ENCODE results near the gene SGF29. TPM values are rescaled to one million over a fixed set of nuclear protein-coding genes. Genes with fewer than 3 reads are reported as not detected.
"Not testable (repeated sequence)": the region's sequence is repeated elsewhere in the genome, so short reads cannot be mapped to it uniquely, and the experiment has no call there.

Gene SGF29
- 14.0 TPM for total RNA-seq
- long read RNA-seq, transcript SGF29-201 (10 exons, 1,153 nt) = major isoform, 10 of 12 reads
- long read RNA-seq, partial matches to known transcripts = 1 of 12 reads
- long read RNA-seq, other reads (novel, unspliced or antisense) = 1 of 12 reads

- intact Hi-C loops (cut with DNase I) = loop anchor here (2.0 to 10.0 kb wide), 2 partner anchors 61 kb away; partner anchors contain the start of genes CLN3 and SULT1A1
- peak; percentile 96 for DNase-seq (ENCODE audit: low spot score)
Measured at GRCh38 chr16:28553776-28554633, at the start of gene SGF29. Gene SGF29, plus strand, starts transcription at chr16:28553920. Its CDS starts 27,150 bp downstream, at chr16:28581070.

GRCh38 chr16:28504707-28505404 is 48.9 kb upstream of the SGF29 start:
- no peak for DNase-seq (ENCODE audit: low spot score)
- intact Hi-C loops (cut with DNase I) = no loop called here

GRCh38 chr16:28505489-28506137 is 48.1 kb upstream of the SGF29 start:
- no peak for DNase-seq (ENCODE audit: low spot score)
- intact Hi-C loops (cut with DNase I) = no loop called here

- no peak for DNase-seq (ENCODE audit: low spot score)
- intact Hi-C loops (cut with DNase I) = no loop called here
Measured at GRCh38 chr16:28511031-28511430, 42.7 kb upstream of the SGF29 start.

GRCh38 chr16:28511801-28512789 is 41.6 kb upstream of the SGF29 start:
- intact Hi-C loops (cut with DNase I) = no loop called here
- no peak for DNase-seq (ENCODE audit: low spot score)

- no peak for DNase-seq (ENCODE audit: low spot score)
- intact Hi-C loops (cut with DNase I) = no loop called here
Measured at GRCh38 chr16:28513484-28514181, 40.1 kb upstream of the SGF29 start.

GRCh38 chr16:28514246-28514645 is 39.5 kb upstream of the SGF29 start:
- intact Hi-C loops (cut with DNase I) = no loop called here
- no peak for DNase-seq (ENCODE audit: low spot score)

GRCh38 chr16:28520672-28521071 is 33.0 kb upstream of the SGF29 start:
- no peak for DNase-seq (ENCODE audit: low spot score)
- intact Hi-C loops (cut with DNase I) = no loop called here

GRCh38 chr16:28521436-28521835 is 32.3 kb upstream of the SGF29 start:
- intact Hi-C loops (cut with DNase I) = no loop called here

GRCh38 chr16:28522792-28523191 is 30.9 kb upstream of the SGF29 start:
- DNase-seq (ENCODE audit: low spot score) = no peak
- intact Hi-C loops (cut with DNase I) = no loop called here

More at GRCh38 chr16:28521436-28521835, 32.3 kb upstream of the SGF29 start:
- DNase-seq (ENCODE audit: low spot score) = no peak

GRCh38 chr16:28524681-28525171 is 29.0 kb upstream of the SGF29 start:
- intact Hi-C loops (cut with DNase I) = no loop called here
- DNase-seq (ENCODE audit: low spot score) = no peak

- DNase-seq (ENCODE audit: low spot score) = no peak
- intact Hi-C loops (cut with DNase I) = no loop called here
Measured at GRCh38 chr16:28526201-28527099, 27.3 kb upstream of the SGF29 start.

GRCh38 chr16:28527100-28527785 is 26.5 kb upstream of the SGF29 start:
- intact Hi-C loops (cut with DNase I); DNase-seq (ENCODE audit: low spot score): not testable (repeated sequence)

- intact Hi-C loops (cut with DNase I) = no loop called here
- DNase-seq (ENCODE audit: low spot score) = no peak
Measured at GRCh38 chr16:28527985-28528384, 25.7 kb upstream of the SGF29 start.

GRCh38 chr16:28528463-28528867 is 25.3 kb upstream of the SGF29 start:
- no peak for DNase-seq (ENCODE audit: low spot score)
- intact Hi-C loops (cut with DNase I) = no loop called here

- DNase-seq (ENCODE audit: low spot score) = no peak
- intact Hi-C loops (cut with DNase I) = no loop called here
Measured at GRCh38 chr16:28529124-28529523, 24.6 kb upstream of the SGF29 start.

All from cardiac septum (tissue), 1 donor.